Psoas muscle (tissue), 8 donors: ENCODE results near the gene TLE1. TPM values are rescaled to one million over a fixed set of nuclear protein-coding genes. Genes with fewer than 3 reads are reported as not detected.

Experiments
- ATAC-seq, 4 donors: fragments of 200-7000 bp; cut with Tn5 transposase; one replicate each; pipeline ENCODE4 v1.9.1; 2020; ENCODE audit warnings: moderate library complexity in 3 of 4, mild to moderate bottlenecking in 2 of 4
- DNase-seq, 2 donors: peaks; one replicate each; pipeline ENCODE4 v3.0.0-alpha.2; 2020
- H3K27ac ChIP-seq: fragments of 200-600 bp; one replicate; pipeline ENCODE4 v1.8.0; 2022
- H3K27me3 ChIP-seq, 3 donors: fragments of 200-600 bp in 1 of 3; one replicate each; pipeline versions ENCODE4 v1.6.1 to v1.8.0; 2013 to 2022; ENCODE audit warnings: low read length in 2 of 3, mild to moderate bottlenecking in 2 of 3, moderate library complexity in 1 of 3; ENCODE audit not compliant: insufficient read depth in 3 of 3
- H3K36me3 ChIP-seq, 2 donors: fragments of 200-600 bp in 1 of 2; one replicate each; pipeline versions ENCODE4 v1.6.1 to v1.8.0; 2013 to 2022; ENCODE audit warnings: low read depth in 1 of 2, mild to moderate bottlenecking in 1 of 2, moderate library complexity in 1 of 2; ENCODE audit not compliant: insufficient read depth in 1 of 2
- H3K4me1 ChIP-seq: fragments of 200-600 bp; one replicate; pipeline ENCODE4 v1.8.0; 2022
- H3K4me3 ChIP-seq: fragments of 200-600 bp; one replicate; pipeline ENCODE4 v1.8.0; 2022; ENCODE audit warnings: mild to moderate bottlenecking
- H3K9me3 ChIP-seq: fragments of 200-600 bp; one replicate; pipeline ENCODE4 v1.8.0; 2022
- CTCF ChIP-seq: fragments of 200-600 bp; IDR thresholded peaks from one replicate; pipeline ENCODE4 v1.8.0; 2022; ENCODE audit warnings: antibody characterized with exemption
- WGBS, 3 donors: extraction: QIAGEN DNeasy Blood & Tissue Kit; methylation state at CpG; one replicate each; pipeline versions ENCODE4 v1.1.6 to v1.1.7; 2013; 5-methylcytosine and 5-hydroxymethylcytosine counted together
- intact Hi-C, 2 donors: fragments of 100-400 bp; cut with DNase I; formaldehyde crosslinking; loops; one replicate each; pipeline versions ENCODE4 v1.11.0 to v1.14.2; 2022
- polyA plus RNA-seq, 3 donors: library from polyadenylated mRNA; stranded (reverse); fragments of 200-250 nt; gene quantifications; one replicate each; pipeline ENCODE4 v1.2.3, GENCODE V29; 2013
- total RNA-seq, 4 donors: library from RNA; stranded (reverse); fragmentation: NEBNext Ultra II Directional in 2 of 4; extraction: Animal tissue kit (Norgen Biotek cat#: 25700) in 2 of 4; gene quantifications; one replicate each; pipeline versions ENCODE4 v1.2.1 to v1.2.4, GENCODE V29; 2021 to 2023
- donor health status: healthy with polysubstance abuse.
- donor health status: DM: no; HTN: no; CAD: no; lungs with moderate emphysema.
- donor health status: Bipolar disorder and iron deficiency.
- donor health status: healthy.
- donor health status: DM: yes; HTN: yes; CAD: no.
- donor health status: DM: no; HTN: no; CAD: no.
- donor health status: DM: no; HTN: no; CAD: no.
- donor health status: DM: yes; HTN: yes; CAD: no.

The TLE1 gene
- total and polyA plus RNA-seq, 7 donors = 14.6 to 46.7 (median 34.9) TPM

DNA sequence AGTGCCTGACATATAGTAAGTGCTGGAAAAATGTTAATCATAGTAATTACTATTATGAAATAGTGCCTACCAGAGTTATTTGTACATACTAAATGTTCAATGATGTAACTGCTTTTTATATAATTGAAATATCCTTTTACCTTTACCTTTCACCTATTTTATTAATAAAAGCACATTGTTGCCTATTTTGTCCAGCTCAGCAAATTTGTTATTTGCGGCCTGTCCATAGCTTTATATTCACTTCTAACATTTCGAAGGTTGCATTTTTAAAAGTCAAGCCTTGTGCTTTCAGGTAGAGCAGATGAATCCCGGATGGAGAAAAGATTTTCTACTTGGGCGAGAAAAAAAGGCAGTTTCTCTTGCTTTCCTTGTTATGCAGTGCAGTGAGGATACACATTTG, 119.3 kb downstream of the TLE1 start:
- Histone ChIP-seq H3K27me3 (no peaks in the 10 kb centered on the region), H3K36me3 (no peaks in the 10 kb centered on the region), H3K27ac (no peak overlapping the region), H3K9me3 (no peaks in the 10 kb centered on the region), H3K4me3 (no peak overlapping the region), H3K4me1 (no peaks in the 10 kb centered on the region)
- ATAC-seq = no peak
- intact Hi-C loops = no loop called here
- WGBS, 3 donors = 94 to 96% (median 95%) methylated on average over 4 of the region's 4 CpGs
- no peak for DNase-seq
- TF ChIP-seq CTCF = no peak

DNA sequence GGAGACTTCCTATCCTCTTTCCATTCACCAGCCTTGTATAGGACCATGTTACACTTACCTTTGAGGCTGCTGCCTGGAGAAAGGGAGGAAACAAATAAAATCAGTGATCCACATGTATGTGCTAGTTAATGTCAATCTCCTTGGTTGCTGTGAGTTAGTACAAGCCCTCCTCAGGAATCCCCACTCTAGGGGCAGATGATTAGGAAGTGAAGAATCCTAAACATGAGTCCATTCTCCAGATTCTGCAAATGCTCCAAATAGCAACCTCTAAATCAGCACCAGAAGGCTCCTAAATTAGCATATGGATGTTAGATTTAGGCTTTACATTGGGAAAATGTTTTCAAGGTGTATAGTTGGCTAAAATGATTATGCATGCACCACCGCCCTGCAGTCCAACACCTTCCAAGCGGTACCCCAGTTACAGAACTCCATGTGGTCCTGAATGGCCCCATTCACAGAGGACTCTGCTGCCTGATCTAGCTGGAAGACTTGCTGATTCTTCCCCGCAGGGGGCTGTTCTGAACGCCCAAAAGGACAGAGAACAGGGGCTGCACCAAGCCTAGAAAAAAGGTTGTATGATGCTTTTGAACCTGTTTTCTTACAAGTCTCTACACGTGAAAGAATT, 123.2 kb downstream of the TLE1 start:
- 96 to 99% (median 97%) methylated on average over 5 of the region's 5 CpGs for WGBS, 3 donors
- ATAC-seq = no peak
- peaks cover 5% of the 10 kb centered on the region for H3K4me1 ChIP-seq
- H3K27me3 ChIP-seq = no peaks in the 10 kb centered on the region
- no peak for TF ChIP-seq CTCF
- no peak overlapping the region for H3K27ac ChIP-seq
- H3K4me3 ChIP-seq = no peak overlapping the region
- H3K36me3 ChIP-seq = no peaks in the 10 kb centered on the region
- intact Hi-C loops = no loop called here
- no peaks in the 10 kb centered on the region for H3K9me3 ChIP-seq
- DNase-seq = no peak

- ATAC-seq = no peak
- Histone ChIP-seq H3K27ac (no peak overlapping the region), H3K4me1 (peaks cover 5% of the 10 kb centered on the region), H3K9me3 (no peaks in the 10 kb centered on the region), H3K27me3 (no peaks in the 10 kb centered on the region), H3K4me3 (no peak overlapping the region), H3K36me3 (no peaks in the 10 kb centered on the region)
- DNase-seq = no peak
- TF ChIP-seq CTCF = no peak
- 94 to 100% (median 95%) methylated on average over 1 of the region's 1 CpG for WGBS, 3 donors
- intact Hi-C loops = no loop called here
Measured at GRCh38 chr9:81565609-81566008, 123.7 kb downstream of the TLE1 start.

DNA sequence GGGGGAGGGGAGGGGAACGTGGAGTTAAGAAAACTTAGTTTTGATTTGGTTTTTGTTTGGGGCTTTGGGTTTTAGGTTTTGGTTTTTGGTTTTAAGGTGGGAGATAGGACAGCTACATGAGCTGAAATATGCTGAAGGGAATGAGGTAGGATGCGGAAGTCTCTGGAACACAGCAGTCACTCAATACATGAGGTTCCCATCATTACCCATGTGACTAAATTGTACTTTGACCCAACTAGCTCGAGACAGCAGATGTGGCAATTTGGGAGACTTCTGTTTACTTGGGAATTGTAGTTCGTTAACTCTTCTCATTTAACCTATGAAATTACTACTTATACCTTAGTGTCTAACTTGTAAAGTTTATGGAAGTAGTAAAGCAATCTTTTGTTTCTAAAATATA, 124.2 kb downstream of the TLE1 start:
- DNase-seq = no peak
- Histone ChIP-seq H3K9me3 (no peaks in the 10 kb centered on the region), H3K27ac (no peak overlapping the region), H3K4me1 (peaks cover 5% of the 10 kb centered on the region), H3K27me3 (no peaks in the 10 kb centered on the region), H3K36me3 (no peaks in the 10 kb centered on the region), H3K4me3 (no peak overlapping the region)
- intact Hi-C loops = no loop called here
- ATAC-seq = no peak
- WGBS, 3 donors = 63 to 82% (median 73%) methylated on average over 4 of the region's 4 CpGs
- TF ChIP-seq CTCF = no peak

DNA sequence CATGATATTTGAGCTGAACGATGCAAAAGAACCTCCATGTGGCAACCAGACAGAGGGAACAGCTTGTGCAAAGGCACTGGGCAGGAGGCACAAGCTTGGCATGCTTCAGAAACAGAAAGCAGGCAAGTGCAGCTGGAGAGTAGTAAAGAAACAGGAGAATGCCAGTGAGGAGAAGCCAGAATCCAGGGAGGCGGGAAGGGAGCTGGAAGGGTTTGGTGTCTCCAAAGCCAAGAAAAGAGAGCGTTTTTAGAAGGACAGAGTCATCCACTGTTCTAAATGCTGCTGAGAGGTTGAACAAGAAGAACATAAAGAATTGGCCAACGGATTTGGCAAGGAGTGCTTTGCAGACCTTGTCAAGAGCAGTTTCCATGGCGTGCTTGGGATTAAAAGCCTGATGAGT, 124.7 kb downstream of the TLE1 start:
- Histone ChIP-seq H3K27me3 (no peaks in the 10 kb centered on the region), H3K4me1 (peaks cover 5% of the 10 kb centered on the region), H3K9me3 (no peaks in the 10 kb centered on the region), H3K27ac (no peak overlapping the region), H3K4me3 (no peak overlapping the region), H3K36me3 (no peaks in the 10 kb centered on the region)
- intact Hi-C loops = no loop called here
- TF ChIP-seq CTCF = no peak
- DNase-seq = peak in 1 of 2 donors; percentile 57
- peak; percentile 25 to 81 (median 74) for ATAC-seq
- WGBS, 3 donors = 24 to 54% (median 35%) methylated on average over 5 of the region's 5 CpGs
